Glomerular visceral epithelial cell (primary cell): ENCODE results near the gene LRRC43.

Source experiments
- DNase-seq: peaks from one replicate; pipeline ENCODE4 v3.0.0-alpha.2; 2016; ENCODE audit errors: extremely low spot score

LRRC43 gene

GRCh38 chr12:122182887-122183587 is at the start of gene LRRC43:
TSS of gene LRRC43 (plus strand) at chr12:122183123. CDS start at chr12:122183145, 22 bp downstream.
- no peak for DNase-seq

DNA sequence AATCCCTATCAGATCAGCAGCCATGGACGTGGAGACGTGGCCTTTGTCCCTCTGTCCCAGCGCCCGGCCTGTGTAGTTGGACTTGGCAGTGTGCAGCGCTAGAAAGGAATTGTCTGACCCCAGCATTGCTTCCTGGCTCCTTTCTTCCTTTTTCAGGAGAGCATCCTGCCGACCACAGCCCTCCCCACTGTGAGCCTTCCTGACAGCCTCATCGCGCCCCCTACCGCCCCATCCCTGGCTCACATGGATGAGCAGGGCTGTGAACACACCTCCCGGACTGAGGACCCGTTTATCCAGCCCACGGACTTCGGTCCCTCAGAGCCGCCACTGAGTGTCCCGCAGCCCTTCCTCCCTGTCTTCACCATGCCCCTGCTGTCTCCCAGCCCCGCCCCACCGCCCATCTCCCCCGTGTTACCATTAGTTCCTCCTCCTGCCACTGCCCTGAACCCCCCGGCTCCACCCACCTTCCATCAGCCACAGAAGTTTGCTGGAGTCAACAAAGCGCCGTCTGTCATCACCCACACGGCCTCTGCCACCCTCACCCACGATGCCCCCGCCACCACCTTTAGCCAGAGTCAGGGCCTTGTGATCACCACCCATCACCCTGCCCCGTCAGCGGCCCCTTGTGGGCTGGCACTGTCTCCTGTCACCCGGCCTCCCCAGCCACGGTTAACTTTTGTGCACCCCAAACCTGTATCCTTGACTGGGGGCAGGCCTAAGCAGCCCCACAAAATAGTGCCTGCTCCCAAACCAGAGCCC is 49.6 kb upstream of the LRRC43 start:
- DNase-seq: no peak

DNA sequence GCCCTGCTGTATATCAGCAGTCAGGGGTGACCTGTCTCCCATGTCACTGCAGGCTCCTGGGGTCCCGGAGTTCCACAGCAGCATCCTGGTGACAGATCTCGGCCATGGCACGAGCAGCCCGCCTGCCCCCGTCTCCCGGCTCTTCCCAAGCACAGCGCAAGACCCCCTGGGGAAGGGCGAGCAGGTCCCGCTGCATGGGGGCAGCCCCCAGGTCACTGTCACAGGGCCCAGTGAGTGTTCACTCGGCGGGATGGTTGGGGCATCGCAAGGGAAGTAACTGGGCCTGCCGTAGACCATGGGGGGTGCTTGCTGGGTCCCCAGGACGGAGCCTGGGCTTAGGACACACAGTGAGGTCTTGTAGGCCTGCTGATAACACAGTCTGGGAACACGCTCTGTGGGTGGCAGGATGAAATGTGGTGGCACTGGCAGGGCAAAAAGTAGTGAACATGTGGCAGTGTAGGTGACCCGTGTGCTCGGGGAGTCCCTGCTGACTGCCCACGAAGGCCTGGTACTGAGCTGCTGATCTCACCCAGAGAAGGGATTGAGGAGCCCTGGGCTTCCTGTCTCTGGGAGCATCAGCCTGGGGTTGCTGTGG is 47.4 kb upstream of the LRRC43 start:
- no peak for DNase-seq

- no peak for DNase-seq
These were observed 45.7 kb upstream of the LRRC43 start for GRCh38 chr12:122137229-122137628.

DNA sequence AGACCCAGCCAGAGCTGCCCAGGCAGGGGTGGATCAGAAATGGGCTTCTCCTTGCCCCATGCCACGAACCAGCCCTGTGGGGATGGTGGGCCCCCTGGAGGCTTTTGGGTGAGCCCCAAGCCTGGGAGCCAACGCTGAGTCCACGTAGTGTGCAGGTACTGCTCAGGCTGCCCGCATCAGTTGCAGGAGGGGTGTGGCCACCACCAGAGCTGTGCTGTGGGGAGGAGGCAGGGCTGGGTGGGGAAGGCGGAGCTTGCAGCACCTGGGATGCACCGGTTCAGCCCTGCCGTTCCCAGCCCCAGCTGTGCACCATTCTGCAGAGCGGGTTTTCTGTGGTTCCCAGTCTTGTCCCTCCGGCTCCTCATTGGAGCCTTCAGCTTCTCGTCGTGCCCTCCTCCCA is 45.2 kb upstream of the LRRC43 start:
- DNase-seq: no peak

DNA sequence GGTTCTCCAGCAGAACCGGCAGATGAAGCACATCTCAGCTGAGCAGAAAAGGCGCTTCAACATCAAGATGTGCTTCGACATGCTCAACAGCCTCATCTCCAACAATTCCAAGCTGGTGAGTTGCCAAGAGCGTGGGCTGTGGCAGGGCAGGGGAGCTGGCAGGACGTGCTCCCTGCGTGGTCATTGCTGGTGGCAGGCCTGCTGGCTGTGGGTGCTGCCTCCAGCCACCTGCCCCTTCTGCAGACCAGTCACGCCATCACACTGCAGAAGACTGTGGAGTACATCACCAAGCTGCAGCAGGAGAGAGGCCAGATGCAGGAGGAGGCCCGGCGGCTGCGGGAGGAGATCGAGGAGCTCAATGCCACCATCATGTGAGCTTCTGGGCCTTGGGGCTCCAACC is 44.7 kb upstream of the LRRC43 start:
- no peak for DNase-seq

- DNase-seq: no peak
These were observed 44.3 kb upstream of the LRRC43 start for GRCh38 chr12:122138616-122139015.

DNA sequence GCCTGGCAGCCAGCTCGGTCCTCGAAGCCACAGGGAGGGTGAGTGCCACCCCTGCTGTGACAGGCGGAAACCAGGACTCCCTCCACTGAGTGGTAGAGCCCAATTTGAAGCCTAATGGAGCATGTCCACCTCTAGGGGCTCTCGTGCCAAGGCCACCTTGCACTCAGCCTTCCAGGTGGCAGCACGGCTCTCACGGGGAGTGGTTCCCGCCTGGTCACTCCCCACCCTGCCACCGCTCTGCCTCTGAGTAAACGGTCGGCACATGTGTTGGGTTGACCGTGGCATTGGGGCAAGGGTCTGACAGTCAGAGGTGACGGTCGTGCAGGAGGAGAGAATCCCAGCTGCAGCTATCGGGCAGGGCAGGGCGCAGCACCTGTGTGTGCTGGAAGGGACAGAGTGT is 43.7 kb upstream of the LRRC43 start:
- DNase-seq: no peak

DNA sequence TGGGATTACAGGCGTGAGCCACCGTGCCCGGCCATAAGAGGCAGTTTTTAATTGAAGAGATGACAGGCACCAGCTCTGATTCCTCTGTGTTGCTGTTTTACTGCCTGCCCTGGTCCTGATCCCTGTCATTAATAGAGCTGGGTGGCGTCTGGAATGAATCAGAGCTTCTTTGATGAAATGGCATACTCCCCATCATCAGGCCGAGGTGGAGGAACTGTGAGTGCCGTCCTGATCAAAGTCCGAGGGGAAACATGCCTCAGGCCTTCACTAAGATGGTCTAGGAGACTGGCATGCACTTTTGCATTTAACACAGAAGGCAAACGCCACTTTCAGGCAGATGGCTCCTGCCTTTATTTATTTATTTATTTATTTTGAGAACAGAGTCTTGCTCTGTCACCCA is 43.0 kb upstream of the LRRC43 start:
- DNase-seq: no peak

GRCh38 chr12:122140467-122141257 is 42.3 kb upstream of the LRRC43 start:
- DNase-seq: no peak

- no peak for DNase-seq
These were observed 40.8 kb upstream of the LRRC43 start for GRCh38 chr12:122141911-122142725.

DNA sequence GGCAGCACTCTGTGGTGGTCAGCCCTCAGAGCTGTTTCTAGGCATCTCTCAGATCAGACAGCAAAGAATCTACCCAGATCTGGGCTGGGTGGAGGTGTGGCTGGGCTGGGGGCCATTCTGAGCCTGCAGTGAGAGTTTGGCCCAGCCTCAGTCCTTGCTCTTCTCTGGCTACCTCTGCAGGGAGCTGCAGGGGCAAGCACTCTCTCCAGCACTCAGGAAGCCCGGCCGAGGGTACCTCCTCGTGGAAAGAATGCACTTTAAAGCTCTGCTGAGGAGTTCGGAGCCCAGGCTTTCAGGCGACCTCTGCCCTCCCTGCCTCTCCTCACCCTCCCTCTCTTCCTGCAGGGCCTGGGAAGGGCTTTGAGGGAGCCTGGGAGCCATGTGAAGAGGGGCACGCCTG is 40.1 kb upstream of the LRRC43 start:
- DNase-seq: no peak

GRCh38 chr12:122144885-122145284 is 38.0 kb upstream of the LRRC43 start:
- no peak for DNase-seq

DNA sequence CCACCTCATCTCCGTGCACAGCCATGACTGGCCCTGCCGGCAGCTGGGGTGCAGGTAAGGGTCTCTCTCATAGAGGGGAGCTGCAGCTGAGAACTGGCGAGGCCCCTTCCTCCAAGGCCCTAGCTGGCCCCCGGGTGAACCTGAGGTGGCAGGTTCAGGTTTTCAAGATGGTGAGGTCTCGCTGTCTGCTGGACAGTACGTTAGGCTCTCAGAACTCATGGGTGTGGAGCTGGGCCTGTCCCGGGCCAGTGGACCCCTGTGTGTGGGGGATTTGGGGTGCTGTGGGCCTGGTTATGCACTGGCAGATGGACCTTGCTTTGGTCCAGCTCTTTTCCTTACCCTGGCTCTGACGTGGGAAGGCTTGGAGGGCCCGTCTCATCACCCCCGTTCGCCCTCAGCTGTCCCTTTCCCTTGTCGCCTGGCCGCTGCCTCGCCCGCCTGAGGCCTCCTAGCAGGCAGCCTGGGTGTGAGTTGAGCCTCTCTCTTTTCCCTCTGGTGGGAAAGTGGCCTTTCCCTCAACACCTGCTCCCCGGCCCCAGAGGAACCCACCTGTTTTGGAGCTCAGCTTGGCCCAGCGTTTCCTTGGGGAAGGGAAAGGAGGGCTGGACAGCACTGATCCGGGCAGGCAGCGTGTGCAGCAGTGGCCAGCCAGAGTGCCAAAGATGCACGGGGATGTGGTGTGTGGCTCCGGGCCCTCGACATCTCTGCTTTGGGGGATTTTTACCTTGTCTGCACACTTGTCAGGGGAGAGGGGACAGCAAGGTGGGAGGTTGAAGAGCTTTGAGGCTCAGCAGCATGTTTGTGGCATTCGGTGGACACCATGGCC is 37.2 kb upstream of the LRRC43 start:
- DNase-seq: no peak

- DNase-seq: no peak
These were observed 35.2 kb upstream of the LRRC43 start for GRCh38 chr12:122147514-122148290.

DNA sequence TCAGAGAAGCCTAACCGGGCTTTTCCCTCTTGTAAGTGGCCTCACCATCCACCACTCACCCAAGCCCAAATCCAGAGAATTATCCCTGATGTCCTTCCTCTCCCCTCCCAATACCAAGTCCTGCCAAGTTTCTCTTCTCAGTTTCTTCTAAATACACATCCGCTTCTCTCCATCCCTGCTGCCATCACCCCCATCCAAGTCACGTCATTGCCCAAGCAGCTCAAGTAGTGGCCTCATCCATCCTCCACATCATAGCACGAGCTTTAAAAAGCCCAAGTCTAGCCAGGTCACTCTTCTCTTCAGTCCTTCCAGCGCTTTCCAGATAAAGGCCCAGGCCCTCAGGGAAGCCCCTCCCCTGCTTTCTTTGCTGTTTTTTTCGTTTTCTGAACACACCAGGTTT is 34.3 kb upstream of the LRRC43 start:
- no peak for DNase-seq

GRCh38 chr12:122150127-122150681 is 32.7 kb upstream of the LRRC43 start:
- DNase-seq: no peak

DNA sequence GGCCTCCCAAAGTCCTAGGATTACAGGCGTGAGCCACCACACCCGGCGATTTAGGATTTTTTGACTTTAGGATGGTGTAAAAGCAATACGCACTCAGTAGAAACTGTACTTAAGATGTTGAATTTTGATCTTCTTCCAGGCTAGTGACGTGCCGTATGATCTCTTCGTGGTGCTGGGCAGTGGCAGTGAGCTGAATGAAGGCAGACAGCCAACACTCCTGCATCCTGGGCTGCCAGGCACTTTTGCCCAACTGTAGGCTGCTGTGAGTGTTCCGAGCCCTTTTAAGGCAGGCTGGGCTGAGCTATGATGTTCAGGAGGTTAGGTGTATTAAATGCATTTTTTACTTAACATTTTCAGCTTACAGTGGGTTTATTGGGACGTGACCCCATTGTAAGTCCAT is 30.2 kb upstream of the LRRC43 start:
- DNase-seq: no peak

- DNase-seq: no peak
These were observed 27.2 kb upstream of the LRRC43 start for GRCh38 chr12:122155705-122156104.
